Activated effector memory CD4-positive, alpha-beta T cell treated with Interleukin-2 at 50 U/mL for 16 hours (primary cell): ENCODE measurements around the gene RAB12.
"Not testable (repeated sequence)": the region's sequence is repeated elsewhere in the genome, so short reads cannot be mapped to it uniquely, and the experiment has no call there.

Experiments
- DNase-seq: peaks from one replicate; pipeline ENCODE4 v3.0.0-alpha.2; 2020

RAB12 gene

DNA sequence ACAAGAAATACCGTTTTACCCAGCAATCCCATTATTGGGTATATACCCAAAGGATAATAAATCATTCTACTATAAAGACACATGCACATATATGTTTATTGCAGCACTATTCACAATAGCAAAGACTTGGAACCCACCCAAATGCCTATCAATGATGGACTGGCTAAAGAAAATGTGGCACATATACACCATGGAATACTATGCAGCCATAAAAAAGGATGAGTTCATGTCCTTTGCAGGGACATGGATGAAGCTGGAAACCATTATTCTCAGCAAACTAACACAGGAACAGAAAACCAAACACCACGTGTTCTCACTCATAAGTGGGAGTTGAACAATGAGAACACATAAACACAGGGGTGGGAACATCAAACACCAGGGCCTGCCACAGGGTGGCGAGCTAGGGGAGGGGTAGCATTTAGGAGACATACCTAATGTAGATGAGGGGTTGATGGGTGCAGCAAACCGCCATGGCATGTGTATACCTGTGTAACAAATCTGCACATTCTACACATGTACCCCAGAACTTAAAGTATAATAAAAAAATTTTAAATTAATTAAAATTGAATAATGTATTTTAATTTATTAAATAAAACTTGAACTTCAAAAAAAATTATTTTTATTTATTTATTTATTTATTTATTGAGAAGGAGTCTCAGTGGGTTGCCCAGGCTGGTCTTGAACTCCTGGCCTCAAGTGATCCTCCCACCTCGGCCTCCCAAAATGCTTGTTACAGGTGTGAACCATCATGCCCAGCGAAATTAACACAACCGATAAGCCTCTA lies 42.4 kb downstream of the RAB12 start:
- DNase-seq = not testable (repeated sequence)

DNA sequence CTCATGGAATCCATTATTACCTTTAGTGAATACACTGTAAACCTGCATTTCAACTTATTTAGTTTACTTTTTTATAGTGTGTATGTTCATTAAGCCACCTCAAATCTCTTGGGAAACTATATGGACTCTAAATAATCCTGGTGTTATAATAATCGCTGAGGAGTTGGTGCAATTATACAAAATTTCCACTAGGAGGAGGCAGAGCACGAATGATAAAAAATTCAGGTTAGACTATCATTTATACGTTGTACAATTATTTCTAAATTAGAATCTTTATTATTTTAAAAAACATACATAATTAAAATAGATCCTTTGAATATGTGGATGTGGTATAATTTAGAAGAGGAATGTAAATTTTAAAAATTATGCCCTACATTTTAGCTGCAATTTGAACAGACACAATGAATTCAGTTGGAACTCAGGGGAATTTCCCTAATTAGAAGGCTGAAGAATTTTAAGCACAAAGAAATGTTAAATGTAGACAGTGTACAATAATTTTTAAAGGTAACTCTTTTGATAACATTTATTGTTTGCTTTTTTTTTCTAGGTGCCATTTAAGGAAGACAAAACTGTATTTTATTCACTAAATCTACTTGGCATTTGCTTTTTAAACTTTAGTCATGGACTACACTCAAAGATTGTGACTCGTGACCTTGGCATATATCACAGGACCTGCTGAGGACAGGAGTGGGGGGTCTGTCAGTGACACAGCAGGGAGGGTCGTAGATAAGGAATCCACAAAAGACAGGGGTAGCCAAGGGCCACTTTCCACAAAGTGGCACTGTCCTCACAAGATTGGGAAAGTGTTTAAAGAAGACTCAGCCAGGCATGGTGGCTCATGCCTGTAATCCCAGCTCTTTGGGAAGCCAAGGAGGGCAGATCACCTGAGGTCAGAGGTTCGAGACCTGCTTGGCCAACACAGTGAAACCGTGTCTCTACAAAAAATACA lies 45.5 kb downstream of the RAB12 start:
- DNase-seq = no peak

DNA sequence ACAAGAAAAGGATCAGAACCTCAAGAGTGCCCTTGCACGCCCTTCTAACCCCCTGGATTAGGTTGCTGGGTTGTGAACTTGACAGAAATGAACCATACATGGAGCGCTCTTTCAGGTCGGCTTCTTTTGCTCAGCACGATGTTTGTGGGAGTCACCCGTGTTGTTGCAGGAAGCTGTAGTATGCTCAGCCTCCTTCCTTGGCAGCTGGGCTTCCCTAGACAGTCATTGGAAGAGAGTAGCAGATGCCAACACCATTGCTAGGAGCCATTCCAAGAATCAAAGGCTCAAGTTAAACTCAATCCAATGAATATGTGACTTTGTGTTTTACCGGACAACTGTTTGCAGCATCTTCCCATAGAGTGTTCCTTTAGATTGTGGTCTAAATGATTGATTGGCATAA lies 47.0 kb downstream of the RAB12 start:
- DNase-seq = no peak

DNA sequence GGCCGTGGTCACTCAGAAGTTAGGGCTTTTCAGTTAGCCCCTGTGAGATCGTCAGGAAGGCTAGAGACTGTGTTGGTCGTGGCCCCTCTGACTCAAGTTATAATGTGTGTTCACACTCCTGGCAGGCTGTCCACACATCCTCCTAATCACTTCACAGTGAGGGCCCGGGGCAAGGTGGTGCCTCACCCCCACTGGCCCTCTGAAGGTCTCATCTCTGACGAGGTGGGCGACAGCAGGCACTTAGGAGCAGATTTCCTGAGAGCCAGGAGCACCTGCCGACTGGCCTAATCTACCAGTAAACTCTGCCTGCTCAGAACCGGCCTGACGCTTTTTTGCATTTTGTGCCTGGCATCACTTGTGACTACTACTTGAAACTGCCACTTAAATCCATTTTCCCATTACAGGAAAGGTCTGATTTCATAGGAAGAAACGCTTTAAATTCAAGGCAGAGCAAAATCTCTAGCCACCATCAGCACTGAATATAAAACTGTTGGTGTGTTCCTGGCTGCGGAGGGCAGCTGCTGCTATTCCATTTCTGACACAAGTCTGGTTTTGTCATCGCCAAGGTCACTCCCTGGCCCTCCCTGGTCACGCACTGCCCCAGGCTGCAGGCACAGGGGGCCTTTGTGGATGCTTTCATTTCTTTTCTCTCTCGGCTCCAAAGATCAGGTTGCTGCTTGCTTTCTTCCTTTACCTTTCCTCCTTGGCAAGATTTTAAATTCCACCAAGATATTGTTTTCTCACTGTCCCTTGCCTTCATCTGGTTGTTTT lies 48.0 kb downstream of the RAB12 start:
- DNase-seq = no peak

DNA sequence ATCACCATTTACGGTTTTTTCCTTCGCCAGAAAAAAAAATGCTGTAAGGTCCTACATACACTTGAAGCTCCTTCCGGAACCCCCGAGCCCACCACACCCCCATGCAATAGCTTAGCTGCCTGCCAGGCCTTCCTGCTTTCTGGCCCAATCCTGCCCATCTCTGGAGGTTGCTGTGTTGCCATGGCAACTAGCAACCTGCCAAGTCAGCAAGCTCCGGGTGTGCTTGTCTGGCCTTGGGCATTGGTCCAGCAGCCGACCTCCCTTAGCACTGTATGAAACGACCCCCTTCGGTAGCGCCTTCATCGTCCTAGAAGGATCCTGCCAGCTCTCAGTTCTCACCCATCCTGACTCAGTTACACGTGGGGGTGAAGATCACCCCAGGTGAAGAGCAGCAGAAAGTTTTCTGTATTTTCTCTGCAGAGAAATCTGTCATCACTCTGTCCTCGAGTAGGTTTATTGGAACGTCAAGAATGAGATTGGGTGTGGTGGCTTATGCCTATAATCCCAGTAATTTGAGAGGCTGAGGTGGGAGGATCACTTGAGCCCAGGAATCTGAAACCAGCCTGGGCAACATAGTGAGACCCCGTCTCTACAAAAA lies 48.7 kb downstream of the RAB12 start:
- DNase-seq = no peak

DNA sequence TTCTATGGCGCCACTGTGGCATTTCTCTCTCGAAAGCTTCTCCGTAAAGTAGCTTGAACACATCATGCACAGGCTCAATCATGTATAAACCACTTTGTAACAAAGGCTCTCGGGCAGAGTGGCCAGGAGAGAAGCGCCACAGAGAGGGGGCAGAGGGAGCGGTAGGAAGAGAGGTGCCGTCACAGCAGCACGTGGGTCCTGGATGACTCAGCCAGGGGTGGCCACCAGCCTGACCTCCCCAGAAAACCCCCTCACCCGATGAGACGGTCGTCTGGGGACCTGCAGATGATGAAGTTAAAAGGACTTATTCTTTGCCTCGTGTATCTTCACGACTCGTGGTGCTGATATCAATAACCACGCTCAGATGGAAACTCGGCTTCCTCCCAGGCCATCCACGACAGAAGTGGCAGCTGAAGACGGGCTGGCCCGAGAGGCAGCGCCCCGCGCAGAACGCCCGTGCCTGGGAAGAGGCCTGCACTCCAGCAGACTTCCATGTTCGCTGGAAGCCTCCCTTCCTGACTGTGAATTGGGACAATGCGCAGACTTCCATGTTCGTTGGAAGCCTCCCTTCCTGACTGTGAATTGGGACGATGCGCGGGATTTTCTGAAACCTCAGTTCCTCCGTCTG lies 49.7 kb downstream of the RAB12 start:
- no peak for DNase-seq

DNA sequence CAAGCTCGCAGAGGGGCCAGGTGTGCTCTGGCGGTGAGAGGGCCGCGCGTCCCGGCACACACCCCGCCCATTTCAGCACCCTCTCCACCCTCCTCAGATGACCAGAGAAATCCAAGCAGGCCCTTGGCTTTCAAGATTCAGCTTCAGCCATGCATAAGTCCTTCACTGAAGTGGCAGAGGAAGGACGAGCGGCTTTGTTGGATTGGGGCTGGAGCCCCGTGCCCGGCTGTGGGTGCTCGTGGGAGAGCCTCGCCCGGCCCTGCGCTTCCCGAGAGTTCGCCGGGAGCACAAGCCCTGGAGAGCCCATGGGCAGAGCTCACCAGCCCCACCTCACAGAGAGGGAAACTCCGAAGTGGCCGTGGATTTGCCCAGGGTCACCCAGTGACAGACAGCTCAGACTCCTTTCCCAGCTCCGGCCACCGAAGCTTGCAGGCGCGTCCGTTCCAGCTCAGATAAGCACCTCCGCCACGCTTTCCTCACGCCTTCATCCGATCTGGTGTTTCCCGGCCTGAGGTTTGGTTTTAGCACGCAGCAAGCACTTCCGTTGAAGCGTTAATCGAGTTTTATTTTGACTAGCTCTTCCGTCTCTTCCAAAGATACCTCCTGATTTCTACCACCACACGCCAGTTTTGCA lies 50.5 kb downstream of the RAB12 start:
- DNase-seq = no peak

DNA sequence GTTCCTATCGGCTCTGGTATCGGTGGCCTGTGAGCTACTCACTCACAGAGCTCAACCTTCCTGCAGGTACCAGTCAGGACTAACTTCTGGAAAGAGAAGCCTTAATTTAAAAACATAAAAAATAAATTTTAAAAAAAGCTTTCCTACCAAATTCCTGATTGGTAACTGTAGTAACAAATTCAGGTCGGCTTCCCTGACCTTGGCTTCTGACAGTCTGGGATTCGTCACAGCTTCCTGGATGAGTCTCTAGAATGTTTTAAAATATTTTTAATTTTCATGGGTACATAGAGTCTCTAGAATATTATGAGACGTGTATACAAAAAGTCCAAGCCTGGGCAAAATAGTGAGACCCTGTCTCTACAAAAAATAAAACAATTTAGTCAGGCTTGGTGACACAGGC lies 51.1 kb downstream of the RAB12 start:
- DNase-seq = no peak

DNA sequence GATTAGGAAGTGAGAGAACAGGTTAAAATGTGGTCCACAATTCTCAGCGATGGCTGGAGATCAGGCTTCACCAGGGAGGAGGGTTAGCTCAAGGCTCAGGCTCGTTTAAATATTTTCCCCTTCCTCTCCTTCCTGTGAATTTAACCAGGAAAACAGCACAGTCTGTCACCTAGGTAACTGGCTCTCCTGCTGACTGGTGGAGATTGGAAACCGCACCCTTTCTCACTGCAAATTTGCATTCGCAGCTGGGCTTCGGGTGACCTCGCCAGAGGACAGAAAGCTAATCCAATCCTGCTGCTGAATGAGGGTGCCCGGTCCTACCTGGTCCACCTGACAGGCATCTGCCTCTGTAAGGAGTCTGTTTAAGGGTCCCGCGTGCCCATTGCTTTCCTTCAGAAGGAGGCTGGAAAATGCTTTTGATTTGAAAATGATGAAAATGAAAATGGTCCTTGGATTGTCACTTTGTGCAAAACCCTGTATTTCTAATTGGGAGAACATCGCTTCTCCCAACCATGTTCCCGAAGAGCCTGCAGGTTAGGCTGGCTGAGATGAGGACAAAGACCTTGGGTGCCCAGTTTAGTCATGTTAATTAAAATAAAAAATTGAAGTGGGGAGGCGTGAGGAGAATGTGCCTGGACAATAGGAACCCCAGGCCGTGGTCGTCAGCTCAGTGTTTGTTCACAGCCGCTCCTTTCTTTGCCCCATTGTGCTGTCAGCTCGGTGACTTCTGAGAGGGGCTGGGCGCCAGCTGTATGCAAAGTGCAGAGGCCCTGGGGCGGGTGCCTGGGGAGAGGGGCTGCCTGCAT lies 52.7 kb downstream of the RAB12 start:
- DNase-seq = no peak

DNA sequence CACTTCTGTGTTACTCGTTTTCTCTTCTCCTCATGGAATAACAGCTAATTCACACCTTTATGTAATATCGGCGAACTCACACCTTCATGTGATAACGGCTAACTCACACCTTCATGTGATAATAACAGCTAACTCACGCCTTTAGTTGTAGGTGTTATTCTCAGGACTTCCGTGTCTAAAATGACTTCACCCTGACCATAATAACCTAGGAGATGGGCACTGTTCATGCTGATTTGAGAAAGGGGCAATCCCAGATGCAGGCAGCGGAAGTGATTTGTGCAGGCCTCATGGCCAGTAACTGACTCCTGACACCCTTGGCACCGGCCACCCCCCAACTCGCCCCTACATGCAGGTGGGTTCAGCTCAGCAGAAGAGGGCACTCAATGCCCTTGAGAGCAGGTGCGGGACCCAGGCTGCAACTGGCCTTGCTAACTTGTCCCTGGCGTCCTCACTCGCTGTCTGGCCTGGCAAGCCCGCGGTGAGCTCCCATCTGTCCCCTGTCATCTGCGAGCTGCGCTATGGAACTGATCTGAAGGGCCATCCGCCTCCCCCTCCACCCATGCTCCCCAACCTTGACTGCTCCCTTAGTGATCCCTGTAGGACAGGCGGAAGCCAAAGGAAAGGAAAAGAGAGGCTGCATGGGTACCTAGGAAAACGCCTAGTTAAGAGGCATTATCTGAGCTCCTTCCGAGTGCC lies 53.5 kb downstream of the RAB12 start:
- no peak for DNase-seq

DNA sequence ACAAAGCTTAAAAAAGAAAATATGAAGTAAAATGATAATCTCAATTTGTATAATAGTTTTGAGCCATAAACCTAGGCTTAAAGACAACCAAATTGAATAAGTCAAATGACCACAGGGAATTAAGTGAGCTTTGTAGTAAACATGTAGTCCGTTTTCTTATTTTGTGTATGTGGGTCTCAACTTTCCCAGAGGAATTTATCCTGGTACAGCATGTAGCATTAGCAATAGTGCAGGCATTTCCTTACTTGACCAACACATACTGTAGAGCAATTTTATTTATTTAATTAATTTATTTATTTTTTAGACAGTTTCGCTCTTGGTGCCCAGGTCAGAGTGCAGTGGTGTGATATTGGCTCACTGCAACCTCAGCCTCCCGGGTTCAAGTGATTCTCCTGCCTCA lies 58.6 kb downstream of the RAB12 start:
- DNase-seq = no peak

DNA sequence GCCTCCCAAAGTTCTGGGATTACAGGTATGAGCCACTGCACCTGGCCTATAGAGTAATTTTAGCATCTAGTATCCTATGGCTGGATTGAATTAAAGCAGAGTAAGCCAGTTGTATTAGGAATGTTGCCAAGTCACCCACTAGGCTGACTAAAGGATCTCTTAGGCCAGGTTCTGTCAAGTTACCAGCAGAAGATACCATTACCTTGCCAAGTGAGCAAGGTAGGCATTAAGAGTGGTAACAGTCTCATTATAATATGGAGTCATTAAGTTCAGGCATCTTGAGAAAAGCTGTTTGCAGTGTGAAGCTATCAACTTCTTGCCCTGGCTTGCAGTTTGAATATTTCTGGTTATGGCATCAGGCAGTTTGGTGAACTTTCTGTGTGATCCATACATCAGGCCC lies 59.1 kb downstream of the RAB12 start:
- no peak for DNase-seq

DNA sequence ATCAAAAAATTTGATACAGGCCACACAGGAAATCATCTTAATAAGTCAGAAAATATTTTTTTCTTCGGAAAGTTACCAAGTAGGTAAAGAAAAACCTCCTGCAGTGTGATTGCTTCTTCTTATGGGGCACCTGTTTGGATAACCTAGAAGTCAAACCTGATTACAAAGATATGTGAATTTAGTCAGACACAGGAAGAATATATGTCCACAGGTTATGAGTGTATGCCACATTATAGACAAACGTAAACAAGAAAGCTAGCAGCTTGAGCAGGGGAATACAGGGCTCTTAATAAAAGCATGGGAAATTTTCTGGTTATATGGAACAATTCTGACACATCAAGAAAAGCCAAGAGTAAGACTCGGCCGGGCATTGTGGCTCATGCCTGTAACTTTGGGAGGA lies 60.3 kb downstream of the RAB12 start:
- DNase-seq = no peak

DNA sequence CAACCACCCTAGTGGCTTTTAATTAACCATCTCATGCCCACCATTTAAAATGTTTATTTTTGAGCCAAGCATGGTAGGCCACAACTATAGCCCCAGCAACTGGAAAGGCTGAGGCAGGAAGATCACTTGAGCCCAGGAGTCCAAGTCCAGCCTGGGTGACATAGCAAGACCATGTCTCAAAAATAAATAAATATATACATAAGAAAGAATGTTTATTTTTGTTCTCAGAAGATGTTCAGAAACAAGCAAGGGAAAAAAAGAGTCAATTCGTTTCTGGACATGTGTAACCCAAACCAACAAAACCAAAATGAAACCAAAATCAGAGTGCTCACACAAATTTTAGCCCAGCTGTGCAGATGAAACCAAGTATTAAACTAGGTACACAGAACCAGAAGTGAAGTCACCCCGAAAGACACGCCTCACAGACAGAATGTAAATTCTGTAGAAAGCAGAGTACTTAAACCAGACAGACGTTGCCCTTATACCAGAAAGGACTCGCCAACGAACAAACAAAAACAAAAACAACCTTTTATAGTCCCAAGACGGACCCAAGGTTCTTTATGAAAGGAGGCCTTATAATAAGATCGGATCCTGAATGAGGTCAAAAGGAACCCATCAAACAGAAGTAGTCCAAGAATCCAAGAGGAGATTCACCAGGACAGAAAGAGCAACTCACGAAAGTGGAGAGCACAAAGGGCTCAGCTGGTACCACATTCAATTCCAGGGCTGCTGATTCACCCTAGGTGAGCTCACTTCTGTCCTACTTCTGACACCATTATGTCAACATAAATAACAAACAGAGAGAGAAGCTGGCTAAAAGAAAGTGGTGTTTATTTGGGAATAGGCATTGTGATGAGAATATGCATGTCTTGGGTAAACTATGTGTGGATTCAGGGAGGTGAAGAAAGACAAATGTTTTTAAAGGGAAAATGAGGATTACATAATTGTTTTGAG lies 64.3 kb downstream of the RAB12 start:
- DNase-seq = no peak

DNA sequence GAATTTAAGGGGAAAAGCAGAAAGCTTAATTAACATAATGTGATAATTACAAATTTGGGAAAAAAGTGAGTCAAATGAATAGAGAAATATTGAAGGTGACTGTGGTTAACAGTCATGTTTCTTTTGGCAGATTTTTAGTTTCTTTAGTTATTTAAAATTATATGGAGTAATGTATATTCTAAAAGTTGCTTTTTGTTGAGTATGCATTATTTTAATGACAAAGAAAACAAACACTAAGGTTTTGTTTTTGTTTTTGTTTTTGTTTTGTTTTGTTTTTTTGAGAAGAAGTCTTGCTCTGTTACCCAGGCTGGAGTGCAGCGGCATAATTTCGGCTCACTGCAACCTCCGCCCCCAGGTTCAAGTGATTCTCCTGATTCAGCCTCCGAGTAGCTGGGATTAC lies 65.8 kb downstream of the RAB12 start:
- DNase-seq = no peak

DNA sequence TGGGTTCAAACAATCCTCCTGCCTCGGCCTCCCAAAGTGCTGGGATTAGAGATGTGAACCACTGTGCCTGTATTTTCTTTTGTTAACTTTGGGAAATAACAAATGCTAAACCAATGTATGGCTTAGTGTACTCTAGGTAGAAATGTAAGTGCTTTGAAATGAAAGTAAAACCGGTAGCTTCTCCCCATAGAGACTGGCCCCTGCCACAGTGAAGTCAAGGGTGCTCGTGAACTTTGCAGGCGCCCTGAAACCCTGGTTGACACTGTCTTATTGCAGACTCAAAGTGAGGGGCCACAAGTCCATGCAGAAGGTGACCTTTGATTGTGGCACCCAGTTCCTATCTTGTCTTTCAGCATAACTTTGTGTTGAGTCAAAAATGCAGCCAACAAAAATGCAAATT lies 72.0 kb downstream of the RAB12 start:
- no peak for DNase-seq

DNA sequence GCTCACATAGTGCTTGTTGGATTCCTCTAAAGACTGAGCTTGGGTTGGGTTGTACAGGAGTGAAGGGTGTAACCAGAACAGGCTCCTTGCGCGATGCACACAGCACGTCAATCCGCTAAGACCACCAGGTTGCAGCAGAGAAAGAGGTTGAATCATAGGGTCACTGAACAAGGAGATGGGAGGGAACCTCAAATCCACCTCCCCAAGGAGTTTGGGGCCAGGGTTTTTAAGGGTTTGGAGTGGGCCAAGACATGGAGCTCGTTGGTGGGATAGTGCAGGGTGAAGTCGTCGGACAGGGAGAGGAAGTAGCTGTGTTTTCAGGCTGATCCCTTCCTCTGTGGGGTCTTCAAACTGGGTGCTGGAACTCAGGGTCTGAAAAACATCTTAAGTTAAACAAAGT lies 75.3 kb downstream of the RAB12 start:
- no peak for DNase-seq

DNA sequence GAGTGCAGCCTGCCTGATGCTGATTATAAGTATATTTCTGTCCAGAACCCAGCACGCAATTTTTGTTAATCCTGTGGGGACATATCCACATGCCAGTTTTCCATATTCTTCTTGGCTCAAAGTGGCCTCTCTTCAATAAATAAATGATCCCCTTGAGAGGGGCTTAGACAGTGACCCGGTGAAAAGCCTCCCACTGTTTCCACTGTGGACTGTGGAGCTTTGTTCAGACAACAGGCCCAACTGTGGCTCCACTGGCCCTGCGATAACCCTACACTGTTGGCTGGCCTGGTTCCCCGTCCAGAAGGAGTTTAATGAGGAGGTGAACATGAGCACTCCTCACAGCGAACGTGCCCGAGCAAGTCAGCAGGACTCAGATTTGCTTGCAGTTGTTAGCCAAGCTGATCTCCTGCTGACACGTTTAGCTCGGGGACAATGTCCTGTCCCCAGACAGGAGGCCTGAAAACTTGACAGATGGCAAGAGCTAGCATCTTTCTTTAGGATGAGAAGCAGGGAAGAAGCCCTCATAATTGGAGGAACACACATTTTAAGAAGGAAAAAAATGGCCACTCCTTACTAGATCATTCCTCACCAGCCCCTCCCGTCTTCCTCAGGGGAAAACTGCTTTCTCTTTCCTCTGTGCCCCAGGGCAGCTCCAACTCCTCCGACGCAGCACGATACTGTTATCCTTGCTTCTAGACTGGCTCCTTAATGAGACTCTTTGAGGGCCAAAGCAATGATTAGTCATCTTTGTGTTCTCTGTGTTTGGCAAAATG lies 76.1 kb downstream of the RAB12 start:
- DNase-seq = no peak

DNA sequence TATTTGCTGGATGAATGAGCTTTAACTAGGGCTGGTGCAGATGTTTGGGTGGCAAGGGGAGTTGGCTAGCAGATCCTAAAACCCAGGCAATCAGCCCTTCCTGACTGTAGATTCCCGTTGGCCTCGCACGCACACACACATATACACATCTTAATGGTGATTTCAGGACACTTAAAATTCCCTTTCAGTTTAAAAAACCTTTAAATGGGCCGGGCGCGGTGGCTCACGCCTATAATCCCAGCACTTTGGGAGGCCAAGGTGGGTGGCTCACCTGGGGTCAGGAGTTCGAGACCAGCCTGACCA lies 76.6 kb downstream of the RAB12 start:
- no peak for DNase-seq
